HCT116 (cell line): ENCODE results near the gene THBS4. TPM values are rescaled to one million over a fixed set of nuclear protein-coding genes. Genes with fewer than 3 reads are reported as not detected.

Source experiments
- ATAC-seq: fragments of 200-7000 bp; cut with Tn5 transposase; 2 replicates; pipeline ENCODE4 v1.9.1; 2020; ENCODE audit warnings: mild to moderate bottlenecking, moderate library complexity
- BruUV-seq: library from RNA; stranded (reverse); fragments of 400-500 nt; replicated peaks from 2 replicates; lab custom pipeline; 2021; lab: Mats Ljungman, UMichigan
- CTCF ChIA-PET: fragments of 300-600 bp; sonication (Branson Sonifier 250); formaldehyde crosslinking; loops from one replicate; lab custom pipeline; 2021; ENCODE audit warnings: antibody characterized with exemption; lab: Charles Lee
- POLR2A ChIA-PET: fragments of 300-600, 350-600 bp; sonication (Branson Sonifier 250); formaldehyde crosslinking; loops from one replicate; lab custom pipeline; 2021; ENCODE audit warnings: antibody characterized with exemption; lab: Charles Lee
- RAD21 ChIA-PET, 2 experiments: fragments of 300-600 bp; sonication (Branson Sonifier 250); formaldehyde crosslinking; loops; one replicate each; lab custom pipeline; 2023; ENCODE audit warnings: low total read pairs in 2 of 2; ENCODE audit not compliant: uncharacterized antibody in 2 of 2, unreplicated experiment in 2 of 2, low non-redundant PET in 1 of 2; lab: Charles Lee
- DNase-seq: peaks from one replicate; pipeline ENCODE4 v3.0.0-alpha.2; 2010; ENCODE audit warnings: low read depth, low spot score
- H2AFZ ChIP-seq: fragments of 200-600 bp; shearing (Covaris generic), sonication (generic); 2 replicates; pipeline ENCODE4 v1.6.1; 2017; ENCODE audit warnings: low read depth, mixed run types, mixed read lengths, antibody characterized with exemption, low read length; ENCODE audit not compliant: poor library complexity, severe bottlenecking
- H3K27ac ChIP-seq: 2 replicates; pipeline ENCODE4 v1.5.1; 2012; ENCODE audit warnings: low read depth, low read length
- H3K27me3 ChIP-seq: fragments of 200-600 bp; sonication (generic); 2 replicates; pipeline ENCODE4 v1.6.1; 2016; ENCODE audit warnings: mixed run types, low read length, mixed read lengths; ENCODE audit not compliant: insufficient read depth
- H3K36me3 ChIP-seq, 2 experiments: fragments of 200-500 bp in 1 of 2; fragments of 200-600 bp in 1 of 2; sonication (Bioruptor generic) in 1 of 2; sonication (generic) in 1 of 2; 2 replicates each; pipeline versions ENCODE4 v1.5.1 to v1.6.1; 2014 to 2016; ENCODE audit warnings: low read length in 2 of 2, inconsistent platforms in 1 of 2, mixed read lengths in 1 of 2, mixed run types in 1 of 2; ENCODE audit not compliant: insufficient read depth in 2 of 2, control insufficient read depth in 1 of 2
- H3K4me1 ChIP-seq, 2 experiments: fragments of 200-600 bp in 1 of 2; sonication (generic) in 1 of 2; 2 replicates each; pipeline versions ENCODE4 v1.5.1 to v1.6.1; 2012 to 2017; ENCODE audit warnings: low read length in 2 of 2, inconsistent platforms in 1 of 2, mild to moderate bottlenecking in 1 of 2, mixed read lengths in 1 of 2, mixed run types in 1 of 2, moderate library complexity in 1 of 2; ENCODE audit not compliant: insufficient read depth in 2 of 2, control insufficient read depth in 1 of 2
- H3K4me2 ChIP-seq: fragments of 200-600 bp; sonication (generic); 2 replicates; pipeline ENCODE4 v1.6.1; 2017; ENCODE audit warnings: mixed run types, low read length, mixed read lengths
- H3K4me3 ChIP-seq, 2 experiments: fragments of 200-600 bp in 1 of 2; sonication (generic) in 1 of 2; replicated peaks in 1 of 2; 2 replicates each; pipeline ENCODE4 v1.5.1; 2011 to 2016; ENCODE audit warnings: low read length in 2 of 2, control low read depth in 1 of 2, low read depth in 1 of 2, mild to moderate bottlenecking in 1 of 2, mixed read lengths in 1 of 2, mixed run types in 1 of 2
- H3K79me2 ChIP-seq: fragments of 200-600 bp; sonication (generic); 2 replicates; pipeline ENCODE4 v1.6.1; 2017; ENCODE audit warnings: mild to moderate bottlenecking, mixed run types, low read length, moderate library complexity, mixed read lengths; ENCODE audit not compliant: insufficient read depth
- H3K9ac ChIP-seq: fragments of 200-600 bp; sonication (generic); 2 replicates; pipeline ENCODE4 v1.6.1; 2016; ENCODE audit warnings: low read length, mixed read lengths
- H3K9me2 ChIP-seq: fragments of 200-600 bp; sonication (generic), shearing (Covaris generic); 2 replicates; pipeline ENCODE4 v1.6.1; 2017; ENCODE audit warnings: mixed run types, mild to moderate bottlenecking, moderate library complexity; ENCODE audit not compliant: insufficient read depth
- H3K9me3 ChIP-seq, 2 experiments: fragments of 200-500 bp in 1 of 2; fragments of 200-600 bp in 1 of 2; sonication (Bioruptor generic) in 1 of 2; sonication (generic) in 1 of 2; 2 replicates each; pipeline ENCODE4 v1.6.1; 2014 to 2017; ENCODE audit warnings: low read length in 2 of 2, mixed read lengths in 2 of 2, inconsistent platforms in 1 of 2, low read depth in 1 of 2, mild to moderate bottlenecking in 1 of 2, mixed run types in 1 of 2, moderate library complexity in 1 of 2; ENCODE audit not compliant: control insufficient read depth in 1 of 2, insufficient read depth in 1 of 2
- H4K20me1 ChIP-seq: fragments of 200-600 bp; sonication (generic), shearing (Covaris generic); 2 replicates; pipeline ENCODE4 v1.6.1; 2017; ENCODE audit warnings: mixed run types, mild to moderate bottlenecking, moderate library complexity; ENCODE audit not compliant: insufficient read depth
- ATF3 ChIP-seq: IDR thresholded peaks from 2 replicates; pipeline ENCODE4 v1.6.1; 2012
- CEBPB ChIP-seq: IDR thresholded peaks from 2 replicates; pipeline ENCODE4 v1.6.1; 2012; ENCODE audit warnings: low read depth
- ELF1 ChIP-seq: IDR thresholded peaks from 2 replicates; pipeline ENCODE4 v1.6.1; 2012; ENCODE audit warnings: low read depth, borderline replicate concordance
- EZH2 ChIP-seq: fragments of 200-600 bp; sonication (generic); IDR thresholded peaks from 2 replicates; pipeline ENCODE4 v1.6.1; 2017; ENCODE audit warnings: antibody characterized with exemption, mixed run types
- EZH2phosphoT487 ChIP-seq: fragments of 200-600 bp; IDR thresholded peaks from 2 replicates; pipeline ENCODE4 v1.6.1; 2018; ENCODE audit warnings: antibody characterized with exemption, borderline replicate concordance
- FOSL1 ChIP-seq: IDR thresholded peaks from 2 replicates; pipeline ENCODE4 v1.6.1; 2012; ENCODE audit warnings: low read depth
- JUND ChIP-seq: IDR thresholded peaks from 2 replicates; pipeline ENCODE4 v1.6.1; 2012
- REST ChIP-seq: IDR thresholded peaks from 2 replicates; pipeline ENCODE4 v1.6.1; 2012; ENCODE audit warnings: low read depth
- SIN3A ChIP-seq: IDR thresholded peaks from 2 replicates; pipeline ENCODE4 v1.6.1; 2012; ENCODE audit warnings: low read depth
- SRF ChIP-seq: IDR thresholded peaks from 2 replicates; pipeline ENCODE4 v1.6.1; 2012; ENCODE audit warnings: low read depth
- TCF7L2 ChIP-seq: IDR thresholded peaks from 2 replicates; pipeline ENCODE4 v1.7.0; 2011; ENCODE audit warnings: borderline replicate concordance, inconsistent platforms; ENCODE audit not compliant: insufficient read depth, insufficient read length; ENCODE audit errors: extremely low read depth
- YY1 ChIP-seq: IDR thresholded peaks from 2 replicates; pipeline ENCODE4 v1.6.1; 2011; ENCODE audit warnings: low read length, low read depth, moderate library complexity, mild to moderate bottlenecking; ENCODE audit not compliant: insufficient replicate concordance; ENCODE audit errors: extremely low read depth
- intact Hi-C: fragments of 100-400 bp; cut with micrococcal nuclease; formaldehyde crosslinking; loops from 2 replicates; pipeline ENCODE4 v1.10.0; 2022
- total RNA-seq: library from RNA; stranded (reverse); gene quantifications from one replicate; pipeline ENCODE4 v1.2.1, GENCODE V29; 2021; ENCODE audit not compliant: unreplicated experiment

The THBS4 gene
- total RNA-seq, 1 experiment from 2014 or later, result 1.5 TPM

- ATAC-seq, result no peak
- intact Hi-C loops, result no loop called here
- no peaks in the 10 kb centered on the region for H3K9me3 ChIP-seq
- no peaks in the 10 kb centered on the region for H3K36me3 ChIP-seq
- RAD21 ChIA-PET, result no interaction called here
- BruUV-seq, result no TSS peak
- no peaks in the 10 kb centered on the region for H3K9me2 ChIP-seq
- no peaks in the 10 kb centered on the region for H4K20me1 ChIP-seq
- H2AFZ ChIP-seq, result no peak overlapping the region
- no peak overlapping the region for H3K27ac ChIP-seq
- no peaks in the 10 kb centered on the region for H3K27me3 ChIP-seq
- CTCF ChIA-PET, result no interaction called here
- no peak overlapping the region for H3K9ac ChIP-seq
- POLR2A ChIA-PET, result no interaction called here
- DNase-seq, result no peak
- no peaks in the 10 kb centered on the region for H3K79me2 ChIP-seq
- H3K4me1 ChIP-seq, result no peaks in the 10 kb centered on the region
- TF ChIP-seq SRF (no peak), ELF1 (no peak), ATF3 (no peak), TCF7L2 (no peak), YY1 (no peak), CEBPB (no peak), SIN3A (no peak), FOSL1 (no peak)
- TF ChIP-seq, all 23 proteins: peak for 0
- Histone ChIP-seq H3K4me3 (no peak overlapping the region), H3K4me2 (no peak overlapping the region)
These were observed 79.7 kb downstream of the THBS4 start for GRCh38 chr5:80114860-80115259.

GRCh38 chr5:80116000-80116399 lies 80.9 kb downstream of the THBS4 start:
- no peaks in the 10 kb centered on the region for H3K9me2 ChIP-seq
- no peak overlapping the region for H3K4me3 ChIP-seq
- no peak overlapping the region for H3K4me2 ChIP-seq
- ChIA-PET RAD21 (no interaction called here), CTCF (no interaction called here), POLR2A (no interaction called here)
- no peaks in the 10 kb centered on the region for H3K79me2 ChIP-seq
- H3K9me3 ChIP-seq, result no peaks in the 10 kb centered on the region
- BruUV-seq, result no TSS peak
- no peaks in the 10 kb centered on the region for H3K27me3 ChIP-seq
- intact Hi-C loops, result no loop called here
- ATAC-seq (no peak), DNase-seq (no peak)
- no peaks in the 10 kb centered on the region for H4K20me1 ChIP-seq
- H2AFZ ChIP-seq, result no peak overlapping the region
- TF ChIP-seq YY1, result no peak
- no peak for TF ChIP-seq TCF7L2
- no peak for TF ChIP-seq JUND
- no peak for TF ChIP-seq EZH2
- TF ChIP-seq EZH2phosphoT487, result no peak
- TF ChIP-seq ATF3, result no peak
- no peak for TF ChIP-seq REST
- H3K27ac ChIP-seq, result no peak overlapping the region
- no peaks in the 10 kb centered on the region for H3K4me1 ChIP-seq
- H3K9ac ChIP-seq, result no peak overlapping the region
- H3K36me3 ChIP-seq, result no peaks in the 10 kb centered on the region
